Type B pancreatic cell (in vitro differentiated cells): ENCODE measurements around the gene SLC35F2. TPM values are rescaled to one million over a fixed set of nuclear protein-coding genes. Genes with fewer than 3 reads are reported as not detected.
A peak's percentile ranks its signal among the peaks of the same experiment; 100 is the strongest.

Source experiments
- DNase-seq: peaks from one replicate; pipeline ENCODE4 v3.0.0; 2021; ENCODE audit warnings: mixed read lengths; ENCODE audit not compliant: unreplicated experiment; ENCODE audit errors: extremely low spot score
- H3K27ac Mint-ChIP-seq: 2 replicates; pipeline ENCODE4 v1.8.0; 2021; ENCODE audit warnings: mild to moderate bottlenecking, mixed read lengths
- H3K27me3 Mint-ChIP-seq: 2 replicates; pipeline ENCODE4 v1.8.0; 2021; ENCODE audit warnings: mixed read lengths
- H3K36me3 Mint-ChIP-seq: 2 replicates; pipeline ENCODE4 v1.8.0; 2021; ENCODE audit warnings: mixed read lengths
- H3K4me1 Mint-ChIP-seq: one replicate; pipeline ENCODE4 v1.8.0; 2021; ENCODE audit warnings: mixed read lengths; ENCODE audit not compliant: unreplicated experiment
- H3K4me3 Mint-ChIP-seq: 2 replicates; pipeline ENCODE4 v1.8.0; 2021; ENCODE audit warnings: mild to moderate bottlenecking, mixed read lengths
- H3K9me3 Mint-ChIP-seq: 2 replicates; pipeline ENCODE4 v1.8.0; 2021; ENCODE audit warnings: mixed read lengths
- total RNA-seq: library from RNA; stranded (reverse); gene quantifications from 2 replicates; pipeline ENCODE4 v1.2.1, GENCODE V29; 2021; ENCODE audit warnings: low replicate concordance
- TF ChIP-seq, protein P1 (sequence below): fragments of 200-600 bp; sonication (generic); conservative IDR thresholded peaks from 2 replicates; pipeline ENCODE4 v1.5.0; 2021; ENCODE audit warnings: antibody characterized with exemption, mild to moderate bottlenecking

The SLC35F2 gene
- total RNA-seq, 1 donor from 2014 or later, result 9.5 TPM

DNA sequence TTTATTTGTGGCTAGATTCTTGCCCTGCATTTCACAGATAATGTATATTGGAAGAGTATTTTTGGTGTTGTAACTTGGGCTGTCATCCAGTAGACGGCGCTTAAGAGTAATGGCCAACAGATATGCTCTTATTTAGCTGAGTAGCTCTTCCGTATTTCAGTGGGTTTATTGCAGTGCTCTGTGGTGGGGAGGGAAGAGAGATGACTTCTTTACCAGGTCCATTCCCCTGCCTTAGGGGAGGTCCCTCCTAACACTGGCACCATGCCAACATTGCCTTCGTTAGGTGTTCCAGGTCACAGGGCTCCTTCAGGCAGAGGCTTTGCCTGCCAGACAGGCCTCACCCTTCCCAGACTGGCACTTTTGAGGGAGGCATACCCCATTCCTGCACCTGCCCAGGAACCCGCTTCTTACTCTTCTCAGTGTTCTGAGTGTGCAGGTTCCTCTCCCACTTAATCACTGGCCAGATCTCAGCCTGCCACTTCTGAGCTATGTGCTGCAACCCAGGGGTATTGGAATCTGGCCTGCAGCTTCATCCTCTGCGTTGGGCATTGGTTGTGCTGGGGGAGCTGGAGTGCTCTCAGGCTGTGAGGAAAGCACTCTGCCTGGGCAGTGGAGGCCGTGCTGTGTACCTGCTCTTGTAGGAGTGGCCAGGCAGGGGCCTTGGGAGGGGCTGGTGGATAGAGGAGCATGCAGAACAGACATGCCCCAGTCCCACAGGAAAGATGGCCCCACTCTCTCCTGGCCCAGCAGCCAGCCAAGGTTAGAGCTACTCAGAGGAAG, 117.4 kb downstream of the SLC35F2 start:
- TF ChIP-seq, protein P1, sequence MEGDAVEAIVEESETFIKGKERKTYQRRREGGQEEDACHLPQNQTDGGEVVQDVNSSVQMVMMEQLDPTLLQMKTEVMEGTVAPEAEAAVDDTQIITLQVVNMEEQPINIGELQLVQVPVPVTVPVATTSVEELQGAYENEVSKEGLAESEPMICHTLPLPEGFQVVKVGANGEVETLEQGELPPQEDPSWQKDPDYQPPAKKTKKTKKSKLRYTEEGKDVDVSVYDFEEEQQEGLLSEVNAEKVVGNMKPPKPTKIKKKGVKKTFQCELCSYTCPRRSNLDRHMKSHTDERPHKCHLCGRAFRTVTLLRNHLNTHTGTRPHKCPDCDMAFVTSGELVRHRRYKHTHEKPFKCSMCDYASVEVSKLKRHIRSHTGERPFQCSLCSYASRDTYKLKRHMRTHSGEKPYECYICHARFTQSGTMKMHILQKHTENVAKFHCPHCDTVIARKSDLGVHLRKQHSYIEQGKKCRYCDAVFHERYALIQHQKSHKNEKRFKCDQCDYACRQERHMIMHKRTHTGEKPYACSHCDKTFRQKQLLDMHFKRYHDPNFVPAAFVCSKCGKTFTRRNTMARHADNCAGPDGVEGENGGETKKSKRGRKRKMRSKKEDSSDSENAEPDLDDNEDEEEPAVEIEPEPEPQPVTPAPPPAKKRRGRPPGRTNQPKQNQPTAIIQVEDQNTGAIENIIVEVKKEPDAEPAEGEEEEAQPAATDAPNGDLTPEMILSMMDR, result peak; percentile 68
- no peaks in the 10 kb centered on the region for H3K36me3 Mint-ChIP-seq

More for the DNA sequence above, 117.4 kb downstream of the SLC35F2 start:
- DNase-seq, result no peak
- H3K4me1 Mint-ChIP-seq, result no peaks in the 10 kb centered on the region
- no peaks in the 10 kb centered on the region for H3K27me3 Mint-ChIP-seq
- H3K9me3 Mint-ChIP-seq, result no peaks in the 10 kb centered on the region
- no peak overlapping the region for H3K27ac Mint-ChIP-seq
- no peak overlapping the region for H3K4me3 Mint-ChIP-seq

Other genes starting within 250 kb of the SLC35F2 start
- not detected in 2 replicates for gene SLN, start 146.7 kb downstream of the SLC35F2 start, total RNA-seq
- gene RAB39A, start 69.7 kb upstream of the SLC35F2 start, total RNA-seq, result 2.7 and 3.4 TPM in 2 replicates
- gene CUL5, start 150.1 kb upstream of the SLC35F2 start, total RNA-seq, result 32.6 and 37.9 TPM in 2 replicates